Peyer's patch (tissue), 4 donors: ENCODE results near the gene AAR2.

Experiments
- POLR2A ChIP-seq, 2 donors: fragments of 450-650 bp; IDR thresholded peaks; one replicate each; pipeline ENCODE4 v1.5.1; 2017; ENCODE audit warnings: antibody characterized with exemption in 2 of 2, mild to moderate bottlenecking in 2 of 2, moderate library complexity in 2 of 2
- TF ChIP-seq, protein P1 (sequence below), 6 experiments: fragments of 450-650 bp in 4 of 6; fragments of 200-600 bp in 2 of 6; sonication (generic) in 1 of 6; IDR thresholded peaks; one replicate each; pipeline ENCODE4 v1.5.1; 2017 to 2019; ENCODE audit warnings: antibody characterized with exemption in 6 of 6, mild to moderate bottlenecking in 3 of 6, moderate library complexity in 1 of 6

DNA sequence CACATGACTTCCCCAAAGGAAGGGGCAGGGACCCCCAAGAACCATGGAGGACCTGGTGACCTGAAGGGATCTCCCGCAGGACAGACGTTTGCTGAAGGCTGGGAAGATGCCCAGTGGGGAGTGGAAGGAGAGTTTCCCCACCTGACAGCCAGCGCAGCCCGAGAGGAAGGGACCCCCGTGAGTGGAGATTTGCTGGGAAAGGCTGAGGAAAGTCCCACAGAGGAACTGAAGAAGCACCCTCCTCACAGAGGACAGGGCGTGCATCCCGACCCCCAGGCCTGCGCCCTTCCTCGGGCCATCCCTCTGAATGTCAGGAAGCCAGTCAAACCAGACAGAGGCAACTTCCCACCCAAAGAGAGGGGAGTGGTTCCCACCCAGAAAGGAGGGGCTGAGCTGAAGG, 29.6 kb upstream of the AAR2 start:
- TF ChIP-seq, protein P1, sequence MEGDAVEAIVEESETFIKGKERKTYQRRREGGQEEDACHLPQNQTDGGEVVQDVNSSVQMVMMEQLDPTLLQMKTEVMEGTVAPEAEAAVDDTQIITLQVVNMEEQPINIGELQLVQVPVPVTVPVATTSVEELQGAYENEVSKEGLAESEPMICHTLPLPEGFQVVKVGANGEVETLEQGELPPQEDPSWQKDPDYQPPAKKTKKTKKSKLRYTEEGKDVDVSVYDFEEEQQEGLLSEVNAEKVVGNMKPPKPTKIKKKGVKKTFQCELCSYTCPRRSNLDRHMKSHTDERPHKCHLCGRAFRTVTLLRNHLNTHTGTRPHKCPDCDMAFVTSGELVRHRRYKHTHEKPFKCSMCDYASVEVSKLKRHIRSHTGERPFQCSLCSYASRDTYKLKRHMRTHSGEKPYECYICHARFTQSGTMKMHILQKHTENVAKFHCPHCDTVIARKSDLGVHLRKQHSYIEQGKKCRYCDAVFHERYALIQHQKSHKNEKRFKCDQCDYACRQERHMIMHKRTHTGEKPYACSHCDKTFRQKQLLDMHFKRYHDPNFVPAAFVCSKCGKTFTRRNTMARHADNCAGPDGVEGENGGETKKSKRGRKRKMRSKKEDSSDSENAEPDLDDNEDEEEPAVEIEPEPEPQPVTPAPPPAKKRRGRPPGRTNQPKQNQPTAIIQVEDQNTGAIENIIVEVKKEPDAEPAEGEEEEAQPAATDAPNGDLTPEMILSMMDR (IDR thresholded peaks at IDR 0.05): no peak
- TF ChIP-seq POLR2A (IDR thresholded peaks at IDR 0.05): no peak
